GM12873 (cell line): Measurements from ENCODE around the gene TTYH1.

Source experiments
- TF ChIP-seq, protein P1 (sequence below): IDR thresholded peaks from 2 replicates; pipeline ENCODE4 v1.5.1; 2012; ENCODE audit warnings: low read depth, mild to moderate bottlenecking, moderate library complexity, low read length, control low read depth; ENCODE audit not compliant: insufficient read depth; ENCODE audit errors: missing control alignments

TTYH1 gene

GRCh38 chr19:54458648-54459281 is 43.5 kb downstream of the TTYH1 start:
- TF ChIP-seq, protein P1, sequence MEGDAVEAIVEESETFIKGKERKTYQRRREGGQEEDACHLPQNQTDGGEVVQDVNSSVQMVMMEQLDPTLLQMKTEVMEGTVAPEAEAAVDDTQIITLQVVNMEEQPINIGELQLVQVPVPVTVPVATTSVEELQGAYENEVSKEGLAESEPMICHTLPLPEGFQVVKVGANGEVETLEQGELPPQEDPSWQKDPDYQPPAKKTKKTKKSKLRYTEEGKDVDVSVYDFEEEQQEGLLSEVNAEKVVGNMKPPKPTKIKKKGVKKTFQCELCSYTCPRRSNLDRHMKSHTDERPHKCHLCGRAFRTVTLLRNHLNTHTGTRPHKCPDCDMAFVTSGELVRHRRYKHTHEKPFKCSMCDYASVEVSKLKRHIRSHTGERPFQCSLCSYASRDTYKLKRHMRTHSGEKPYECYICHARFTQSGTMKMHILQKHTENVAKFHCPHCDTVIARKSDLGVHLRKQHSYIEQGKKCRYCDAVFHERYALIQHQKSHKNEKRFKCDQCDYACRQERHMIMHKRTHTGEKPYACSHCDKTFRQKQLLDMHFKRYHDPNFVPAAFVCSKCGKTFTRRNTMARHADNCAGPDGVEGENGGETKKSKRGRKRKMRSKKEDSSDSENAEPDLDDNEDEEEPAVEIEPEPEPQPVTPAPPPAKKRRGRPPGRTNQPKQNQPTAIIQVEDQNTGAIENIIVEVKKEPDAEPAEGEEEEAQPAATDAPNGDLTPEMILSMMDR, result no peak

DNA sequence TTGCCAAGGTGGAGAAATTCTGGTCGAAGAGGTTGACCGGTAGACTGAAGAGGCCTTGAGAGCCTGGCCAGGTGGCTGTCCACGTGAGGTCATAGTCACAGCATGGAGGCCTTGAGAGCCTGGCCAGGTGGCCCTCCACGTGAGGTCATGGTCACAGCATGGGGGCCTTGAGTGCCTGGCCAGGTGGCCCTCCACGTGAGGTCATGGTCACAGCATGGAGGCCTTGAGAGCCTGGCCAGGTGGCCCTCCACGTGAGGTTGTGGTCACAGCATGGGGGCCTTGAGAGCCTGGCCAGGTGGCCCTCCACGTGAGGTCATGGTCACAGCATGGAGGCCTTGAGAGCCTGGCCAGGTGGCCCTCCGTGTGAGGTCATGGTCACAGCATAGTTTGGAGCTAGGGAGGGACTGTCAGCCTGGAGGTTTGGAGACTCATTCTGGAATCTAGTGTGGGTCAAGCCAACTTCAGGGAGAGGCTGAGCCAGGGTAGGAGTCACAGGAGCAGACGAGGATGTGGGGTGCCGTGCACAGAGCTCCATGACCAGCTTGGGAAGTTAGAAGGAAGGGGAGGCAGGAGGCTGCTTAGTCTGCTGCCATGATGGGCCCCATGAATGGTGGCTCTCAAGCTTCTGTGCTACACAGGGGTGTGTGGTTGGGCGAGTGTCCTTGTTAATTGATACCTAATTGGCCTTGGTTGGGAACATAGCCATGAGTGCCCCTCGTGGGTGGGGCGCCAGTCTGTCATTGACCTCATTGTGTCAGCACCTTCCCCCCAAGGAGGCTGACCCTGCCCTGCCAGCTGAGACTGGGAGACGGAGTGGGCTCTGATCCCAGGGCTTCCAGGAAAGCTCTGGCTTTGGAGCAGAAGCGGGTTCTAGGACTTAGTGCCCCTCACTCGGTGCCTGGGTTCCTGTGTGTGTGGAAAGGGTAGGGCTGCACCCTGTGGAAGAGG is 44.3 kb downstream of the TTYH1 start:
- TF ChIP-seq, protein P1, result no peak

- TF ChIP-seq, protein P1, result no peak
These were observed 45.2 kb downstream of the TTYH1 start for GRCh38 chr19:54460230-54461005.

- TF ChIP-seq, protein P1, result no peak
These were observed 45.9 kb downstream of the TTYH1 start for GRCh38 chr19:54461210-54461609.

- TF ChIP-seq, protein P1, result no peak
These were observed 46.3 kb downstream of the TTYH1 start for GRCh38 chr19:54461613-54462012.

GRCh38 chr19:54462047-54462654 is 46.9 kb downstream of the TTYH1 start:
- TF ChIP-seq, protein P1, result no peak
